Left kidney (tissue), 2 donors: ENCODE measurements around the gene YTHDC1. TPM values are rescaled to one million over a fixed set of nuclear protein-coding genes. Genes with fewer than 3 reads are reported as not detected.
"Not testable (repeated sequence)": the region's sequence is repeated elsewhere in the genome, so short reads cannot be mapped to it uniquely, and the experiment has no call there.

Experiments
- DNase-seq: peaks from one replicate; pipeline ENCODE4 v3.0.0-alpha.2; 2013
- polyA plus RNA-seq: library from polyadenylated mRNA; unstranded; fragments of 120-200 nt; gene quantifications from one replicate; pipeline ENCODE4 v1.2.1, GENCODE V29; 2013; ENCODE audit not compliant: insufficient read length

YTHDC1 gene
- polyA plus RNA-seq, 1 donor = 225 TPM

DNA sequence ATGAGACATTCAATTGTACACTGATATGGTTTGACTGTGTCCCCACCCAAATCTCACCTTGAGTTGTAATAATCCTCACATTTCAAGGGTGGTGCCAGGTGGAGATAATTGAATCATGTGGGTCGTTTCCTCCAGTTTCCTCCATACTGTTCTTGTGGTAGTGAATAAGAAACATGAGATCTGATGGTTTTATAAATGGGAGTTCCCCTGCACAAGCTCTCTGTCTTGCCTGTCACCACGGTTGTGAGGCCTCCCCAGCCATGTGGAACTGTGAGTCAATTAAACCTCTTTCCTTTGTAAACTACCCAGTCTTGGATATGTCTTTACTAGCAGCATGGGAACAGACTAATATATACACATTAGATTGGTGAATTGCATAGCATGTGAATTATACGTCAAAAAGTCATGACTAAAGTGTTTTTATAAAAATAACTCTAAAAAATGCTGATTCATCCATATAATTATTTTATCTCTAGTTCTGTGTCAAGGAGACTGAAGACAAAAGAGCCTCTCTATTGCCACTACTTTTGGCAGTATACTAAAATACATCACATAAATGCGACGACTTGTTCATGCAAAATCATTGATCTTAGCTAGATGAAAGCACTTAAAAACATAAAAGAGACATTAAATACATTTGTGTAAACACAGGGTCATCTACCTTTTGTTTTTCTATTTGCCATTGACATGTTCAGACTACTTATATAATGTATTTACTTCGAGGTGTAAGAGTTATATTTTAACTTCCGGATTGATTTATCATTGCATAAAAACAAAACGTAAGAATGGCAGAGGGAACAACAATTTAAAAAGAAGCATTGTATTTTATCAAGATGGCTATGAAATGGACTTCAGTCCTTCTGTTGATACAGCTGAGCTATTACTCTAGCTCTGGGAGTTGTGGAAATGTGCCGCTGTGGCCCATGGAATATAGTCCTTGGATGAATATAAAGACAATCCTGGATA lies 50.1 kb downstream of the YTHDC1 start:
- no peak for DNase-seq

DNA sequence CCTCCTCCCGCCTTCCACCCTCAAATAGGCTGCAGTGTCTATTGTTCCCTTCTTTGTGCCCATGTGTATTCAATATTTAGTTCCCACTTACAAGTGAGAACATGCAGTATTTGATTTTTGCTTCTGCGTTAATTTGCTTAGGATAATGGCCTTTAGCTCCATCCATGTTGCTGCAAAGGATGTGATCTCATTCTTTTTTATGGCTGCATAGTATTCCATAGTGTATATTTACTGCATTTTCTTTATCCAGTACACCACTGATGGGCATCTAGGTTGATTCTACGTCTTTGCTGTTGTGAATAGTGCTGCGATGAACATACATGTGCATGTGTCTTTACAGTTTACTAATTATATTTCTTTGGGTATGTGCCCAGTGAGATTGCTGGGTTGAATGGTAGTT lies 52.8 kb downstream of the YTHDC1 start:
- DNase-seq = no peak

DNA sequence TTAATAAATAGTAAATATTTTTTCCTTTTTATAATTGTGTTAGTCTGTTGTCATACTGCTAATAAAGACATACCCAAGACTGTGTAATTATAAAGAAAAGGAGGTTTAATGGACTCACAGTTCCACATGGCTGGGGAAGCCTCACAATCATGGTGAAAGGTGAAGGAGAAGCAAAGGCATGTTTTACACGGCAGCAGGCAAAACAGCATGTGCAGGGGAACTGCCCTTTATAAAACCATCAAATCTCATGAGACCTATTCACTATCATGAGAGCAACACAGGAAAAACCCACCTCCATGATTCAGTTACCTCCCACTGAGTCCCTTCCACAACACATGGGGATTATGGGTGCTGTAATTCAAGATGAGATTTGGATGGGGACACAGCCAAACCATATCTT lies 58.6 kb downstream of the YTHDC1 start:
- DNase-seq = no peak

DNA sequence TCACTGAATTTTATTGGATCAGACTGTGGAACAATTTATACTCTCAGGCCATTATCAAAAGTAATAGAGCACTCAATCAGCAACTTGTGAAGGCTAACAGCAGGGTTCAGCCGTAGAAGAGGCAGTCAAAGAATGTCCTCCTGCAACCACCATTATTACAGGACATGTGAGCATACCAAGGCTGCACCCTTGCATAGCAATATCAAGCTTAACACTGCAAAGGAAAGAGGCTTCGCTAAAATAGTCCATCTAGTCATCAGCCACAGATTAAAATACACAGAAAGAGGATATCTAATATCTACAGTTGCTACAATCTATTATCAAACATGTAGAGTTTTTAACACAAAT lies 61.5 kb downstream of the YTHDC1 start:
- no peak for DNase-seq

DNA sequence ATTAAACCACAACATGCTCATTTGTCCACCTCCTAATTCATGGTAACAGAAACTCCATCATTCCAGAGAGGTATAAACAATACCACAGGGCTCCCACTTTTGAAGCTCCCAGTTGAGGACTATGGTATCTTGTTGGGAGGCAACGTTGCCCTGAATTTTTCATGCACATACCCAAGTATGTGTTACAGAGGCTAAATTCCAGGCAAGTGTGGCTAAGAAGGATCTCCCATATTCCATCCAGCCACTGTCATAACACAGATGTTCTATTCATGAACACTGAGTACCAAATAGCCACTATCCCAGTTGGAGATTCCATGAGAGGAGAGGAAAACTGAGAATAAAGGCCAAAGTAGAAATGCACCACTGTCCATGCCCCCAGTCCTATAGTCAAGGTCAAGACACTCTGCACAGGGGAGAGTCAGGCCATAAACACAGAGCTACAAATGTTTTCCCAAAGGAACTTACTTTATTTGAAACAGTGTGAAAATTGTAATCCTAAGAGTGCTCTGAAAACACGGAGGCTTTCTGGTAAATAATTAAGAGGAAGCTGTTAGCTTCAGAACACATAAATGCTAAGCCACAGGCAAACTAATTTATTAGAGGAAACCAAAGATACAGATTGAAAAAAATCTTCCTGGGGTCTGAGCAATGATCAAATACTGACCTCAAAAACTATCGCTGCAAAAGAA lies 62.0 kb downstream of the YTHDC1 start:
- DNase-seq = no peak

DNA sequence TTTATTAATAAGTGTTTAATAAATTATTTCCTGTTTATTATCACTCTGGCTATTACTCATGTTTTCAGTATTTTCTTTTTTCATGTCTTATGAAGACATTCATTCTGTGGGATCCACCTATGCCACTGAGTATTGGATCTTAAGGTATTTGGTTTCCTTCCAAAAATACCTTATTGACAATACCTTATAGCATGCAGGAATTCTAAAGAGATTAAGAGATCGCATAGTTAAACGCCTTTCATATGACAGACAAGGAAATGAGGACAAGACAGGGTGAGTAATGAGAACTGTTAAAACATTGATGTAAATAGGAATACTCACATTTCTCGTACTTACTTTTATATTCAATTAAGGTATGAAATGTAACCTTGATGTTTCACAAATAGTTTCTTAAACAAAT lies 66.2 kb downstream of the YTHDC1 start:
- no peak for DNase-seq

DNA sequence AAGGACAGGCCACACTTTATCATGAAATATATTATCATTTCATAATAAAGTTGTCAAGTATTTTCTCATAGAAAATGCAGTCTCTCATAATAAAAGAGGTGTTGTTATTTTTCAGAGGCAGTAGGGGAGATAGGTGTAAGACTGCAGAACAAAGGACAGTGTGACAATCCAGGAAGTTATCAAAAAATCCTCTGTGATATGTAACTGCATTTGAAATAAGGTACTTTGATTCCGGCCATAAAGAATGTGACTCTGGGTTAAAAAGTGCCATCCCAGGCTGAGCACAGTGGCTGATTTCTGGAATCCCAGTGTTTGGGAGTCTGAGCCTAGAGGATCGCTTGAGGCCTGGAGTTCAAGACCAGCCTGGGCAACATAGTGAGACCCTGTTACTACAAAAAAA lies 66.8 kb downstream of the YTHDC1 start:
- no peak for DNase-seq

DNA sequence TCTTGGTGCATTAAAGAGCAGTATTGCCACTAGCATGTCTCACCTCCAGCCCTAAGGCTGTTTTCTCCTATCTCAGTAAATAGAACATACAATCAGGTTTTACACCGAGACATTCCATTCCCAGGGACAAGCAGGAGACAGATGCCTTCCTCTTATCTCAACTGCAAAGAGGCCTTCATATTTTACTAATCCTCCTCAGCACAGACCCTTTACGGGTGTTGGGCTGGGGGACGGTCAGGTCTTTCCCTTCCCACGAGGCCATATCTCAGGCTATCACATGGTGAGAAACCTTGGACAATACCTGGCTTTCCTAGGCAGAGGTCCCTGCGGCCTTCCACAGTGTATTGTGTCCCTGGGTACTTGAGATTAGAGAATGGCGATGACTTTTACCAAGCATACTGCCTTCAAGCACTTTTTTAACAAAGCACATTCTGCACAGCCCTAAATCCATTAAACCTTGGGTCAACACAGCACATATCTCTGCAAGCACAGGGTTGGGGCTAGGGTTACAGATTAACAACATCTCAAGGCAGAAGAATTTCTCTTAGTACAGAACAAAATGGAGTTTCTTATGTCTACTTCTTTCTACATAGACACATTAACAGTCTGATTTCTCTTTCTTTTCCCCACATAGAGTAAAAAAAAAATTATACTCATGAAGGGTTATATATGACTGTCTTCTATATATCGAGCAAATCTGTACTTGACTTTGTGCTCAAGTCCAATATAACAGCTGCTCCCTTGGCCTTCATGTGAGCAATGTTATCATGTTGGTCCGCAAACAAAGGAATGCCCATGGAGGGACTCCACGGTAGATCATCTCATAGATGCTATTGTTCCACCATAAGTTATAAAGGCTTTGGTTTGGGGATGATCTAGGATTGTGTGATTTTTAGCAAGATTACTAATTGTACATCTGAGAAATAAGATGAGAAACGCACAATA lies 67.8 kb downstream of the YTHDC1 start:
- not testable (repeated sequence) for DNase-seq

DNA sequence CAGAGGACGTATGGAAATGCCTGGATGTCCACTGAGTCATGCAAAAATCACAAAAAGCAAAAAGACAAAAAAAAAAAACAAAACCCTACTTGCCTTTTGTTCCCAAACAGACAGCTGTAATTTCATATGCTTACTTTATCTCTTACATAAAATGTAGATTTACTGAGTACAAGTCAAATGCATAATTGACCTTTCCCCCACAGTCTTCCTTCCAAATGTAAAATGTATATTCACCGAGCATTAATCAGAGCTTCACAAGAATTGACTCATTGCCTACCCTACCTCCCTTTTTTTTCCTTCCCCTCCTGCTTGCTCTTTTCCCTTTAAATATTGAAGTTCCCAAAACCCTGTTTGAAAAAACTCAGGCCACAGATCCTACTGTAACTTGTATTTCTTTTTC lies 71.9 kb downstream of the YTHDC1 start:
- no peak for DNase-seq

DNA sequence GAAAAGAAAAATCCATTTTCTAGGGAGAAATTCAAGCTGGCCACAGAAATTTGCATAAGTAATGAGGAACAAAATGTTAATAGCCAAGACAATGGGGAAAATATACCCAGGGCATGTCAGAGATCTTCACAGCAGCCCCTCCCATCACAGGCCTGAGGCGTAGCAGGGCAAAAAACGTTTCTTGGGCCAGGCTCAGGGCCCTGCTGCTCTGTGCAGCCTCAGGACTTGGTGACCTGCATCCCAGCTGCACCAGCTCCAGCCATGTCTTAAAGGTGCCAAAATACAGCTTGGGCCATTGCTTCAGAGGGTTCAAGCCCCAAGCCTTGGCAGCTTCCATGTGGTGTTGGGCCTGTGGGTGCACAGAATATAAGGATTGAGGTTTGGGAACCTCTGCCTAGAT lies 72.3 kb downstream of the YTHDC1 start:
- no peak for DNase-seq

DNA sequence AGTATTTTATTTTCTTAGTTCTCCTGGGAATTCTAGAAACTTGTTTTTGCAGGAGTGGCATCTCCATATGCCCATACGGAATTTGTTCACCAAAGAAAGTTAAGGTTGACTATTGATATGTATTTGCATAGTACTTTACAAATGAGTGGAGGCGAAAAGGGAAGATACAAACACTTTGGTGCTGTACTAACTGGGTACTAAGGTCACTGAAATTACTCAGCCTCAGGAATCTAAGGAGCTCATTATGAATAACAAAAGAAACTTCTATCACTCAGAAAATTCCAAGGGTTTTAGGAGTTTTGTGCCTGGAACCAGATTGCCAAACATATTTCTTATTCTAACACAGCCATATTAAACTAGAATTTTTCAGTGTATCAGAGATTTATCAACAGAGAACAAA lies 77.0 kb downstream of the YTHDC1 start:
- no peak for DNase-seq

DNA sequence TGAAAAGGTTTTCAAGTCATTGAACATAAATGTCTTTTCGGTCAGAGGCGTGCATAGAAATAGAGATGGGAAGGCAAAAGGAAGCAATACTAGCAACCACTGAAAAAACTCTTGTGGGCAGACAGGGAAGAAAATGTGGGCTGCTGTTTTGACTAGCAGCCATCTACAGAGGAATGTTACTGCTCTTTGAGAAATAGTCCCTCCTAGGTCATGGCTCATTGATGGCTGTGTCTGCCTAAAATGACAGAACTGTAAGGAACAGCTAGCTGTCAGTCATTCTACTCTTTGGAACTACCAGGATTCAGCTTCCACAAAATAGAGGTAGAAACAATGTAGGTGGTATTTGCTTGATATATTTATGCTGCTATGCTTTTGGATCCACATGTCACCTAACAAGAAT lies 77.5 kb downstream of the YTHDC1 start:
- no peak for DNase-seq

DNA sequence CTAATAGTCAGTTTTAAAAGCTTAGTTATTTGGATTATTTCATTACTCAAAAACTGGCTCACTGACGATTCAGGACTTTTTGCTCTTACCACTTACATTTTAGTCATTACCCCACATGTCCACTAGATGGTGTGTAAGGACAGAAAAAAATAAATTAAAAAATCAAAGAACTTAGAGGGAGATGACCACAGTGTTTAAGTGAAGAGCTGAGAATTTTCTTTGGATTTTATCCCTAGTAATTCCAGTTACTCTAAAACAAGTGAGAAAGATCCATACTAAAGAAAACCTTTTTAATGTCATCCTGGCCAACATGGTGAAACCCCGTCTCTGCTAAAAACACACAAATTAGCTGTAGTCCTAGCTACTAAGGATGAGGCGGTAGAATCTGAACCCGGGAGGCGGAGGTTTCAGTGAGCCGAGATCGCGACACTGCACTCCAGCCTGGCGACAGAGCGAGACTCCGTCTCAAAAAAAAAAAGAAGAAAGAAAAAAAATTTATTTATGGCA lies 78.0 kb downstream of the YTHDC1 start:
- peak; percentile 75 for DNase-seq

DNA sequence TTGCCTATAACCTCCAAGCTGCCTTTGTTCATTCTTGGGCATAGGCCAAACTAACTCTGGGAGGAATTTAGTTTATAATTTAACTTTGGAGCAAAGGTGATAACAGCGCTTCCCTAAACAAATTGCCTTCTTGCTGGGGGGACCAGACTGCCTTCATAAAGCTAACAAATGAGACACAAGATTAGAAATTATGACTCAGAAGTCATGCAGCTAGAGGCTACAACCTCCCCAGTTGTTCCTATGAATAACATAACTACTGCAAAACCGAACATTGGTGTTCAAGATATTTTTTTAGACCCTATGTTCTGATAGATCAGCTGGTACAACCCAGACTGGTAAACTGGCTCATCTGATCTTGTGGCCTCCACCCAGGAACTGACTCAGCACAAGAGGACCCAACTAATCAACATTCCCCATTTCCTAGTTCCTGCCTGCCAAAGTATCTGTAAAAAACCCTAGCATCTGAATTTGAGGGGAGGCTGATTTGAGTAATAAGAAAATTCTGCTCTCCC lies 82.4 kb downstream of the YTHDC1 start:
- no peak for DNase-seq

DNA sequence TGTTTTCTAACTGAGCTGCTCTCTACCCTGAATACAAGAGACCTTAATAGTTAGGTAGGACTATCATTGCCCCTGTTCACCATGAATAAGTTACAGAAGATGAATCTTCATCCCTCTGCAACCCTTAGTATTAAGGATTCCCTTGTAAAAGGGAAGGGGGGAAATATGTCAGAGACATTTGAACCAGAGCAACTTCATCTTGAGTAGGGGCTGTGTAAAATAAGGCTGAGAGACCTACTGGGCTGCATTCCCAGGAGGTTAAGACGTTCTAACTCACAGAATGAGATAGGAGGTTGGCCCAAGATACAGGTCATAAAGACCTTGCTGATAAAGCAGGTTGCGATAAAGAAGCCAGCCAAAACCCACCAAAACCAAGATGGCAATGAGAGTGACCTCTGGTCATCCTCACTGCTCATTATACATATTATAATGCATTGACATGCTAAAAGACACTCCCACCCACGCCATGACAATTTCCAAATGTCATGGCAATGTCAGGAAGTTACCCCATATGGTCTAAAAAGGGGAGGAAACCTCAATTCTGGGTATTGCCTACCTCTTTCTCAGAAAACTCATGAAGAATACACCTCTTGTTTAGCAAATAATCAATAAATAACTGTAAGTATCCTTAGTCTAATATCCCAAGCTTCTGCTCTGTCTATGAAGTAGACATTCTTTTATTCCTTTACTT lies 84.9 kb downstream of the YTHDC1 start:
- DNase-seq = no peak

Other genes starting within 250 kb of the YTHDC1 start
- 0.12 TPM for gene TMPRSS11F, start 220.2 kb downstream of the YTHDC1 start, polyA plus RNA-seq
- gene TMPRSS11B, start 104.4 kb downstream of the YTHDC1 start, polyA plus RNA-seq = 0.08 TPM
- gene TMPRSS11E, start 97.4 kb upstream of the YTHDC1 start, polyA plus RNA-seq = not detected
- gene UGT2B17, start 226.2 kb upstream of the YTHDC1 start, polyA plus RNA-seq = 0.15 TPM